Smooth muscle cell (in vitro differentiated cells): ENCODE data around the gene DDO. TPM values are rescaled to one million over a fixed set of nuclear protein-coding genes. Genes with fewer than 3 reads are reported as not detected.

Experiments
- DNase-seq: peaks from one replicate; lab custom pipeline; 2025; ENCODE audit not compliant: unreplicated experiment; lab: John Stamatoyannopoulos, UW
- H2AFZ ChIP-seq: fragments of 200-600 bp; sonication (generic); 2 replicates; pipeline ENCODE4 v1.6.0; 2016; ENCODE audit warnings: antibody characterized with exemption, low read depth, mild to moderate bottlenecking
- H3F3A ChIP-seq: fragments of 200-600 bp; sonication (generic); 2 replicates; pipeline ENCODE4 v1.6.0; 2017; ENCODE audit warnings: antibody characterized with exemption, low read depth
- H3K27ac ChIP-seq: fragments of 200-600 bp; sonication (generic); 2 replicates; pipeline ENCODE4 v1.5.1; 2016; ENCODE audit warnings: low read depth, mild to moderate bottlenecking
- H3K27me3 ChIP-seq: fragments of 200-600 bp; sonication (generic); 2 replicates; pipeline ENCODE4 v1.6.1; 2016; ENCODE audit warnings: low read depth, mild to moderate bottlenecking
- H3K36me3 ChIP-seq: fragments of 200-600 bp; sonication (generic); 2 replicates; pipeline ENCODE4 v1.5.1; 2016; ENCODE audit warnings: low read depth
- H3K4me1 ChIP-seq: fragments of 200-600 bp; sonication (generic); 2 replicates; pipeline ENCODE4 v1.5.1; 2016; ENCODE audit warnings: low read depth
- H3K4me2 ChIP-seq: fragments of 200-600 bp; sonication (generic); 2 replicates; pipeline ENCODE4 v1.6.0; 2016; ENCODE audit warnings: mild to moderate bottlenecking
- H3K4me3 ChIP-seq: fragments of 200-600 bp; sonication (generic); 2 replicates; pipeline ENCODE4 v1.5.1; 2016; ENCODE audit warnings: mild to moderate bottlenecking
- H3K79me2 ChIP-seq: fragments of 200-600 bp; sonication (generic); 2 replicates; pipeline ENCODE4 v1.6.0; 2016; ENCODE audit warnings: low read depth, mild to moderate bottlenecking
- H3K9ac ChIP-seq: fragments of 200-600 bp; sonication (generic); 2 replicates; pipeline ENCODE4 v1.6.0; 2016; ENCODE audit warnings: low read depth
- H3K9me3 ChIP-seq: fragments of 200-600 bp; sonication (generic); replicated peaks from 2 replicates; pipeline ENCODE4 v1.5.1; 2016; ENCODE audit warnings: low read depth
- H4K20me1 ChIP-seq: fragments of 200-600 bp; sonication (generic); 2 replicates; pipeline ENCODE4 v1.6.0; 2016; ENCODE audit warnings: low read depth
- CTCF ChIP-seq: fragments of 200-600 bp; sonication (generic); IDR thresholded peaks from 2 replicates; pipeline ENCODE4 v1.5.1; 2017; ENCODE audit warnings: borderline replicate concordance, mild to moderate bottlenecking, antibody characterized with exemption; ENCODE audit not compliant: insufficient read depth, poor library complexity, severe bottlenecking
- WGBS: methylation state at CpG from one replicate; pipeline ENCODE4 v1.1.7; 2016; ENCODE audit warnings: low lambda C conversion rate; 5-methylcytosine and 5-hydroxymethylcytosine counted together
- polyA plus RNA-seq: library from polyadenylated mRNA; unstranded; fragments of >200 nt; fragmentation: Nextera tagmentation; extraction: Ambion mirVana; gene quantifications from 2 replicates; pipeline ENCODE4 v1.2.1, GENCODE V29; 2016
- total RNA-seq: library from RNA; depleted of rRNA; stranded (reverse); fragments of >200 nt; gene quantifications from 2 replicates; pipeline ENCODE4 v1.2.3, GENCODE V29; 2014

Gene DDO
- total and polyA plus RNA-seq, 2 experiments from 2014 or later = not detected

GRCh38 chr6:110387986-110388385 is 27.4 kb downstream of the DDO start:
- DNase-seq = no peak
- H3K4me2 ChIP-seq = no peak overlapping the region
- no peaks in the 10 kb centered on the region for H3K79me2 ChIP-seq
- H3K4me1 ChIP-seq = peaks cover 7% of the 10 kb centered on the region
- H3K9ac ChIP-seq = no peak overlapping the region
- 92% methylated on average over 2 of the region's 2 CpGs for WGBS
- H4K20me1 ChIP-seq = no peaks in the 10 kb centered on the region
- no peak overlapping the region for H2AFZ ChIP-seq
- no peak overlapping the region for H3K4me3 ChIP-seq
- no peaks in the 10 kb centered on the region for H3F3A ChIP-seq
- no peak for TF ChIP-seq CTCF
- H3K36me3 ChIP-seq = no peaks in the 10 kb centered on the region
- H3K27ac ChIP-seq = no peak overlapping the region
- H3K27me3 ChIP-seq = no peaks in the 10 kb centered on the region
- no peaks in the 10 kb centered on the region for H3K9me3 ChIP-seq

- no peak for TF ChIP-seq CTCF
- Histone ChIP-seq H3K4me2 (no peak overlapping the region), H3K9me3 (no peaks in the 10 kb centered on the region), H3K36me3 (no peaks in the 10 kb centered on the region), H3F3A (no peaks in the 10 kb centered on the region), H2AFZ (no peak overlapping the region), H3K9ac (no peak overlapping the region), H3K27ac (no peak overlapping the region), H4K20me1 (no peaks in the 10 kb centered on the region), H3K4me1 (peaks cover 7% of the 10 kb centered on the region), H3K4me3 (no peak overlapping the region), H3K79me2 (no peaks in the 10 kb centered on the region), H3K27me3 (no peaks in the 10 kb centered on the region)
- DNase-seq = no peak
- 94% methylated on average over 1 of the region's 1 CpG for WGBS
Measured at GRCh38 chr6:110385458-110385863, 29.9 kb downstream of the DDO start.

GRCh38 chr6:110378552-110378951 is 36.8 kb downstream of the DDO start:
- Histone ChIP-seq H3K79me2 (no peaks in the 10 kb centered on the region), H3K4me3 (no peak overlapping the region), H3K4me1 (peaks cover 7% of the 10 kb centered on the region), H3F3A (no peaks in the 10 kb centered on the region), H3K27ac (no peak overlapping the region), H3K36me3 (no peaks in the 10 kb centered on the region), H3K9ac (no peak overlapping the region), H3K27me3 (no peaks in the 10 kb centered on the region), H2AFZ (no peak overlapping the region), H3K4me2 (no peak overlapping the region), H4K20me1 (no peaks in the 10 kb centered on the region), H3K9me3 (no peaks in the 10 kb centered on the region)
- WGBS = 29% methylated on average over 9 of the region's 9 CpGs
- no peak for DNase-seq
- TF ChIP-seq CTCF = no peak

GRCh38 chr6:110369066-110369465 is 46.3 kb downstream of the DDO start:
- no peaks in the 10 kb centered on the region for H3K79me2 ChIP-seq
- H3K9ac ChIP-seq = no peak overlapping the region
- DNase-seq = no peak
- no peaks in the 10 kb centered on the region for H3K36me3 ChIP-seq
- no peaks in the 10 kb centered on the region for H3K27me3 ChIP-seq
- H3K9me3 ChIP-seq = no peaks in the 10 kb centered on the region
- no peak overlapping the region for H3K4me3 ChIP-seq
- TF ChIP-seq CTCF = no peak
- peak overlapping the region; percentile 9 for H3K4me2 ChIP-seq
- H2AFZ ChIP-seq = no peak overlapping the region
- H3K4me1 ChIP-seq = peaks cover 52% of the 10 kb centered on the region
- no peaks in the 10 kb centered on the region for H3F3A ChIP-seq
- WGBS = 15% methylated on average over 4 of the region's 4 CpGs
- no peak overlapping the region for H3K27ac ChIP-seq
- H4K20me1 ChIP-seq = no peaks in the 10 kb centered on the region
